Stimulated activated CD8-positive, alpha-beta memory T cell treated with anti-CD3 and anti-CD28 coated beads, Interleukin-15, amount 100 ng/mL, for 4 hours (primary cell): ENCODE measurements around the gene EFHC1.

Experiments
- DNase-seq, 2 donors: peaks; one replicate each; pipeline ENCODE4 v3.0.0-alpha.2; 2020; ENCODE audit warnings: low read depth in 2 of 2

Gene EFHC1

GRCh38 chr6:52517502-52518278 is 97.5 kb downstream of the EFHC1 start:
- peak in 1 of 2 donors; percentile 7 for DNase-seq

DNA sequence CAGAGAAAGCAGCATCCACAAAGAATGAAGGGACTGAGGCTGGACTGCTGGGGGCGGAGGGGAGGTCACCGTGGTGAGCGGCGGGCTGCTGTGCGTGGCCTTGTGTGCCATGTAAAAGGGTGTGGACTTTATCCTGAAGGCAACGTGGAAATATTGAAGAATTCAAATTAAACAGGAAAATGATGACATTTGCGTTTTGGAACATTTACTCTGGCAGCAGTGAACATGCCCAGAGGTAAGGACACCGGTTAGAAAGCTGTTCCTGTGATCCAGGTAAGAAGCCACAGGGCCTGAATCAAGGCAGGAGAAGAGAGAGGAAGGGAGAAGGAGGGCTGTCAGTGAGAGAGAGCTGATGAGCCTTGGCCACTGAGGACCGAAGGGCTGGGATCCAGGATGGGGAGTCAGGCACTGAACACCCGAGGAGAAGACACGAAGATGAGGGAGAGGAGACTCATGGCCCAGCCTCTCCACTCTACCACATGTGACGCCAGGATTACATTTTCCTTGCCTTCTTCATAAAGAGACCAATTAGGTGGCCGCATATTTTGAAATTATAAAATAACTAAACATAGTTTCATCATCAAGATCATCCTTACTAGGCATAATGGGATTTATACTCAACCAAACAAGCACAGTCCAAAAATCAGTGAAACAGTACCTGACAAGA is 98.3 kb downstream of the EFHC1 start:
- no peak for DNase-seq

DNA sequence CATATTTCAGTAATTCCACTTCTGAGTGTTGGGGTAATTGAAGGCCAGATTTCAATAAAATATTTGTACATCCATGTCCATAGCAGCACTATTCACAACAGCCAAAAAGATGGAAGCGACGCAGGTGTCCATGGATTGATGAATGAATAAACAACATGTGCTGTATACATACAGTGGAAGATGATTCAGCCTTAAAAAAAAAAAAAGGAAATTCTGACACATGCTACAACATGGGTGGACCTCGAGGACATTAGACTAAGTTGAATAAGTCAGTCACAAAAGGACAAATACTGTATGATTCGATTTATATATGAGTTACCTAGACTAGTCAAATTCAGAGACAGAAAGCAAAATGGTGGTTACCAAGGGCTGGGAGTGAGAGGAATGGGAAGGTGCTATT is 99.5 kb downstream of the EFHC1 start:
- no peak for DNase-seq

DNA sequence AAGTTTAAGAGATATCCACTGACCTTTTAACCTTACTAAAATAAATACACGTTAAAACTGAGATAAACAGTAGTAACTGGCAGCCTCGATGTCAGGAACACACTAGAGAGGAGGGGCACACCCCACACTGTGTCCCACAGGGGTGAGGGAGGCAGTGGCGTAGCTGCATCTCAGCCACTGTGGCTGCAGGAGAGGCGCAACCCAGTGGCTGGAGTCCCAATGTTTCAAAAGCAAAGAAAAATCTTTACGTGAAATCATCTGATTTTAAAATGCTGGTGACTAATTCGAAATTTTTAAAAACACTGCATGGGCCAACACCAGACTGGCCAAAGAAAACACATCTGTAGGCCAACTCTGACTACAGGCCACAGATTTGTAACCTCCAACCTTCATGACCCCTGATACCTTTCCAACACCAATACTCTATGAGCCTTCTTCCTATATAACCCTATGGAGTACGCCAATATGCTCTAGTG is 102.0 kb downstream of the EFHC1 start:
- no peak for DNase-seq

GRCh38 chr6:52522655-52523054 is 102.5 kb downstream of the EFHC1 start:
- no peak for DNase-seq

- no peak for DNase-seq
Measured at GRCh38 chr6:52523378-52524142, 103.4 kb downstream of the EFHC1 start.

DNA sequence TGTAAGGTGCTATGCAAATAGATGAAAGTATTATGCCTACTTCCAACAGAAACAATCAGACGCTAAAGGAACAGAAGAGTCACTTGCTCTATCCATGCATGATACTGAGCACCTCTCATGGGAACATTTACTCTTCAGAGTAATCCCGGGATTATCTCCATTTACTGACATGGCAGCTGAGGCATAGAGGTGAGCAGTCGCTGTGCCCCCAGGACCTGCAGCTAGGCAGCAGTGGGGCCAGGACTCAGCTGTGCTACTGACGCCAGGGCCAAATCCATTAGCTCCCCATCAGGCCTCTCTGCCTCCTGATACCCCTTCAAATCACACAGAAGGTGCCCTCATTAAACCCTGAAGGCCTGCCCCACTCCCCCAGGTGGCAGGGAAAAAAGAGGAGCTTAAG is 104.8 kb downstream of the EFHC1 start:
- DNase-seq = no peak

DNA sequence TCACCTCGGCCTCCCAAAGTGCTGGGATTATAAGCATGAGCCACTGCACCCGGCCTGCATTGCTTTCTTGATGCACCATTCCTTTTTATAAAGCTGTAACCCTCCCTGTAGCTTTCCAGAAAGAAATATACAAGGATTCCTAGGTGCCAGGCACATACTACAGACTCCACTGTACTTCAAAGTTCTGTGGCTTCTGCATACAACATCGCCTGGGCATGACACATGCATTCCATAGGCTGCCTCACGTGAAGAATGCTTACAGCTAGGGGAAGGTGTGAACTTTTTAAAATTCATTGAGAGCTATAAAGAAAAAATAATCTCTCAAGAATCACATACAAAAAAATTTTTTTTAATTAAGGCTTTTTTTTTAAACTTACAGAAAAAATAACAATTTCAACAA is 106.5 kb downstream of the EFHC1 start:
- no peak for DNase-seq

GRCh38 chr6:52527436-52527835 is 107.3 kb downstream of the EFHC1 start:
- no peak for DNase-seq

- no peak for DNase-seq
Measured at GRCh38 chr6:52529311-52529710, 109.2 kb downstream of the EFHC1 start.

- no peak for DNase-seq
Measured at GRCh38 chr6:52530351-52530750, 110.2 kb downstream of the EFHC1 start.

- DNase-seq = no peak
Measured at GRCh38 chr6:52531396-52531795, 111.3 kb downstream of the EFHC1 start.

DNA sequence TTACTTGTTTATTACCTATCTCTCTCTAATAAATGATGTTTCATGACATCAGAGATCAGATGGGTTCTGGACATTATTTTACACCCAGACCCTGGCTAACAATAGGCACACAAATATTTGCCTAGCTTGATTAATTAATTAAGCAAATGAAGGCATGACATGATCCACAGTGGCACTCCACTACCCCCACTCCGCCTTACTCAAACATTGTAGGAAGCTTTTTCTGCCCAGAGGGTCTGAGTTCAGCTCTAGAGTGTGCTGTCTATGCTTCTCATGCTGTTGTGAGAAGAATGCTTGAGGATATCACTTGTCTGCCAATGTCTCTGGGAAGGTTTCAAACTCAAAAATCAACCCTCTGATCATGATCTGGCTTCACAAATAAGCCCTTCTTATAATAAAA is 111.7 kb downstream of the EFHC1 start:
- no peak for DNase-seq

- DNase-seq = no peak
Measured at GRCh38 chr6:52532457-52532856, 112.3 kb downstream of the EFHC1 start.

GRCh38 chr6:52533491-52533890 is 113.3 kb downstream of the EFHC1 start:
- no peak for DNase-seq

DNA sequence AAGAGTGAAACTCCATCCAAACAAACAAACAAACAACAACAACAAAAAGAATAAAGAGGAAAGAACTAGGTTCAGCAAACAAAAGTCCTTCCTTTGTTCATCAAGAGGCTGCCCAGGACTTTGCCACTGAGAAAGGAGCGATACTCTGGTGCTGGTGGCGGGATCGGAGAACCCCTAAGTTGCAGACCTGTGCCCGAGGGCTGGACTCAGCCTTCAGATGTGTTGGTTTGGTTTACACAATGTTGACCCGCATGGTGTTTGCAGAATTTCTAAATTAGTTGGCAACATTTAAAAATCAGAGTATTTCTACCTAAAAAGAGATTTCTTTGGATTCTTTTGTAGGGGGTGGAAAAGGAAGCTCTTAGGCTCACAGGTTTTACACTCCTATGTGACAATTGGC is 114.2 kb downstream of the EFHC1 start:
- no peak for DNase-seq

DNA sequence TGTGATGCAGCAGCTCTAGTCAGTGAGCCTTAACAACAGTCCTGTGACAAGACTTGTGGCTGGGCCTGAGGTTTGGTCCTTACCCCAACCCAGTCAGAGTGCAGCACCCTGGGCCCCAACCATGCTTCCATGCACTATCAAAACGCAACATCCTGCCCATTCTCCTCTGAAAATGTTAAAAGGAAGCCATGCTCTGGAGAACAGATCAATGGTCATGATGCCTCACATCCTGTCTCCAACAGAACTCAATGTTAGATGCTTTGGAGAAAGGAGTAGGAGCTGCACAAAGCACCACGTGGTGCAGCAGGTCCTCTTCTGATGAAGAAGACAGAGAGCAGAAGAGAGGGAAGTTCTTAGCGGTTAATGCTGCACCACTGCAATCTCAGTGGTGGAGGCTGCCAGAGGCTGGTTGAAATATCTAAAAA is 114.8 kb downstream of the EFHC1 start:
- no peak for DNase-seq

DNA sequence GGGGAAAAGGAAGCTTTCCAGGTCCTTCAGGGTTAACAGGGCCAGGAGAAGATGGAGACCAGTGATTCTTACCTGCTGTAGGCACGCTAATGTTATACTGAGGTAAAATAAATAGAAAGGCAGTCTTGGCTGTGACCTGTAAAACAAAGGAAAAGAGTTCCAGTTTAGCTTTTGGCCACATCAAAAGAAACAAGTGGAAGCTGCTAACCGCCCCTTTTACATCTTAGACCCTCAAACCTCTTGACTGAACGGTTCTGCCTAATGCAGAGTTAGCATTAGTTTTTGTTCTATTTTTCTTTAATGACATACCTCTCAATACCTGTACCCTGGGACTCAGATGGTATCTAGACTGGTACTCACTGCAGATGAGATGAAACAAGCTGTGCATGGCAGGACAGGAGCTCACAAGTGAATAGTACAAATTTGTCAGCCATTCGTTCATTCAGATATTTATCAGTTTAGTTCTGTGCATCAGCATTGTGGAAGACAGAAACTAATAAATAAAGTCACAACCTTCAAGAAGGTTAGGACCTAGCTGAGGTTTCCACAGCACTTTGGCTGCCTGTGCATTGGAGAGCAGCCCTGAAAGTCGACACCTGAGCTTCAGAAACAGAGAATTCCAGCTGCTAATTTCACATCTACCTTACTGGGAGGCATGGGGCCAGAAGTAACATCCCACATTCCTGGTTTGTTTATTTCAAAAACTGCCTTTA is 115.7 kb downstream of the EFHC1 start:
- no peak for DNase-seq

DNA sequence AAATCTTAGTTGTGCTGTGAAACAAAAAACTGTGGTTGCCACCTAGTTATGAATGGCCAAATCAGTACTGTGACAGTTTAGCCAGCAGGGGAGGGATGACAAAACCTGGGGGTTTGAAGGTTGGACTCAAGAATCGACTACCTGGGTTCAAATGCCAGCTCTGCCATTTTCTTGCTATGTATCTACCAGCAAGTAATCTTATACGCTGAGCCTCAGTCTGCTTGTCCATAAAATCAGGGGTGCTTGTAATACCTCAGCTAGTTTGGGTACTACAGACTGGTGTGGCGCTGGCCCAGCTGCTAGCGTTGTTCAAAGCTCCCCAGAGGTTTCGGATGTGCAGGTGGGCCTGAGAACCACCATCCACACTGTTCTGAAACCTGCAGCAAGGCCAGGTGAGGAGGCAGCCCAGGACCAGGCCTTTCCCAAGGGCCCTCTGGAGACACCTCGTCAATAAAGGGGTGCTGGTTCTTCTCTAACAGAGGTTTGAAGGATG is 116.3 kb downstream of the EFHC1 start:
- no peak for DNase-seq

DNA sequence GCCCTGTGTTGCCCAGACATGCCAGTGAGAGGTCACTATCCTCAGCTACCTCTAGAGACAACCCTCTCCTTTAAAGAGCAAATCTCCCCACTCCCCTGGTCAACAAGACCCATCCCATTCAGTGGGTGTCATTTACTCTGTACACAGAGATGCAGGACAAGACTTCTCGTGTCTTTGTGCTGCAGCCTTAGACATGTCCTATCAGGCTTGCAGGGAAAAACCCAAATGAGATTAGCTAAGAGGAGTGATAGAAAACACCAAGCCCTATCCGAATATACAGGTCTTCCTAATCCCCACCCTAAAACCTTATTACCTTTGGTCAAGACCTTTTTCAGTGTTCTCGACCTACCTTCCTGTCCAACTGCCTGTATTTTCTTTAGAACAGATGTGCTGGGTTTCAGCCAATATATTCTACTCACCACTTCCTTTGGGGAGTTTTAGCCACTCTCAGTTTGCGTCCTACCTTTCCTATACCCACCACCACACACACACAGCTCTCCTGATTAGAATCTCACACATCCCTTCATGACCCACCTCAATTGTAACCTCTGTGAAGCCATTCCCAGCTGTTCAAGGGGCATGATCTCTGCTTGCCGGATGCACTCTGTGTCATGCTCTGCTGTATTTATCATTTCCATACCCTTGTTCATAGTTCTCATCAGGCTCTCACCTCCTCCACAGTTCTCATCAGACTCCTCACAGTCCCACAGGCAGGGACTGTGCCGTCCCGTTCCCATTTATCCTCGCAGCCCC is 117.0 kb downstream of the EFHC1 start:
- no peak for DNase-seq
